GM13976 (cell line): ENCODE data around the gene RBMS2.
"Not testable (repeated sequence)": the region's sequence is repeated elsewhere in the genome, so short reads cannot be mapped to it uniquely, and the experiment has no call there.

ENCODE experiments used
- DNase-seq: peaks from one replicate; pipeline ENCODE4 v3.0.0; 2012; ENCODE audit warnings: low spot score
- CTCF ChIP-seq: IDR thresholded peaks from 2 replicates; pipeline ENCODE4 v1.5.1; 2012; ENCODE audit warnings: borderline replicate concordance, mild to moderate bottlenecking; ENCODE audit not compliant: insufficient read depth; ENCODE audit errors: extremely low read depth, missing control alignments, control extremely low read depth
- in situ Hi-C: fragments of 300-500 bp; cut with MboI; formaldehyde crosslinking; loops from one replicate; pipeline ENCODE4 v1.12.0; 2022; ENCODE audit warnings: low sequenced_read_pairs, mixed read lengths, inconsistent platforms; ENCODE audit not compliant: unreplicated experiment

Gene RBMS2

GRCh38 chr12:56568146-56568545 lies 46.5 kb downstream of the RBMS2 start:
- DNase-seq = no peak
- no peak for TF ChIP-seq CTCF
- in situ Hi-C loops = no loop called here

- no peak for TF ChIP-seq CTCF
- in situ Hi-C loops = no loop called here
- no peak for DNase-seq
Observed at GRCh38 chr12:56571121-56571520, 49.5 kb downstream of the RBMS2 start.

GRCh38 chr12:56572288-56572687 lies 50.7 kb downstream of the RBMS2 start:
- no peak for TF ChIP-seq CTCF
- in situ Hi-C loops = no loop called here
- DNase-seq = no peak

GRCh38 chr12:56574210-56574609 lies 52.6 kb downstream of the RBMS2 start:
- TF ChIP-seq CTCF = no peak
- in situ Hi-C loops = no loop called here
- DNase-seq = no peak

- in situ Hi-C loops, DNase-seq: not testable (repeated sequence)
Observed at GRCh38 chr12:56577248-56577647, 55.6 kb downstream of the RBMS2 start.

- in situ Hi-C loops = no loop called here
- no peak for TF ChIP-seq CTCF
- DNase-seq = no peak
Observed at GRCh38 chr12:56578983-56579546, 57.4 kb downstream of the RBMS2 start.

GRCh38 chr12:56581418-56582145 lies 60.0 kb downstream of the RBMS2 start:
- in situ Hi-C loops = no loop called here
- DNase-seq = no peak
- no peak for TF ChIP-seq CTCF
